CD4-positive, alpha-beta T cell treated with Interleukin-17A for 1 hour (primary cell): Measurements from ENCODE around the gene ALOX12.
"Not testable (repeated sequence)": the region's sequence is repeated elsewhere in the genome, so short reads cannot be mapped to it uniquely, and the experiment has no call there.

Experiments used
- DNase-seq: peaks from one replicate; pipeline ENCODE4 v3.0.0-alpha.2; 2020

Gene ALOX12, protein sequence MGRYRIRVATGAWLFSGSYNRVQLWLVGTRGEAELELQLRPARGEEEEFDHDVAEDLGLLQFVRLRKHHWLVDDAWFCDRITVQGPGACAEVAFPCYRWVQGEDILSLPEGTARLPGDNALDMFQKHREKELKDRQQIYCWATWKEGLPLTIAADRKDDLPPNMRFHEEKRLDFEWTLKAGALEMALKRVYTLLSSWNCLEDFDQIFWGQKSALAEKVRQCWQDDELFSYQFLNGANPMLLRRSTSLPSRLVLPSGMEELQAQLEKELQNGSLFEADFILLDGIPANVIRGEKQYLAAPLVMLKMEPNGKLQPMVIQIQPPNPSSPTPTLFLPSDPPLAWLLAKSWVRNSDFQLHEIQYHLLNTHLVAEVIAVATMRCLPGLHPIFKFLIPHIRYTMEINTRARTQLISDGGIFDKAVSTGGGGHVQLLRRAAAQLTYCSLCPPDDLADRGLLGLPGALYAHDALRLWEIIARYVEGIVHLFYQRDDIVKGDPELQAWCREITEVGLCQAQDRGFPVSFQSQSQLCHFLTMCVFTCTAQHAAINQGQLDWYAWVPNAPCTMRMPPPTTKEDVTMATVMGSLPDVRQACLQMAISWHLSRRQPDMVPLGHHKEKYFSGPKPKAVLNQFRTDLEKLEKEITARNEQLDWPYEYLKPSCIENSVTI

DNA sequence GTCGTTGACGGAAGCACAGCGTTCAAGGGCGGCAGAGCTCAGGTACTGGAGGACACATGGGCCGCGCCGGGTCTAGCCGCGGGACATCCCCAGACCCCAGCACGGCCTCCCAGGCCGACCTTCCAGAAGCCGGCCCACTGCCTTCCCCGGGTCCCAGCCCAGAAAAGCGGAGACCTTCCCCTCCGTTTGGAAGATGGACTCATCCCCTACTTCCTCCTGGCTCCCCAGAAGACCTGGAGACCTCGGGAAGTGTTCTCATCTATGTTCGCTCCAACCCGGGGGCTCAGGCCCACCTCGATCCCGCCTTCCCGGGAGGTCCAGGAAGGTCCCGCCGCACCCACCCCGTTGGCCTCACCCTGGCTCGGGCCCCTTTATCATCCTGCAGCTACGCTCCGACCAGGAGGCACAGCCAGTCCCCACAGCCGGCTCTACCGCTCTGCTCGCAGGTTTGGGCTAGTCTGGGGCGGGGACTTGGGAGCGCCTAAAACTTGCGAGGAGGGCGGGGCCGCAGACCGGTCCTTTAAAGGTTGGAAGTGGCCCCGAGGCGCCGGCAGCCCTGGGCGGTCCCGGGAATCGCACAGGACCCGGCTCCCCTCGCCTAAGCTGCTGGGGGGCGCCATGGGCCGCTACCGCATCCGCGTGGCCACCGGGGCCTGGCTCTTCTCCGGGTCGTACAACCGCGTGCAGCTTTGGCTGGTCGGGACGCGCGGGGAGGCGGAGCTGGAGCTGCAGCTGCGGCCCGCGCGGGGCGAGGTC lies at the start of gene ALOX12:
TSS of gene ALOX12 (plus strand) at position 550 of the 756 bp plus-strand sequence. CDS start at position 619, 69 bp downstream.
- no peak for DNase-seq

DNA sequence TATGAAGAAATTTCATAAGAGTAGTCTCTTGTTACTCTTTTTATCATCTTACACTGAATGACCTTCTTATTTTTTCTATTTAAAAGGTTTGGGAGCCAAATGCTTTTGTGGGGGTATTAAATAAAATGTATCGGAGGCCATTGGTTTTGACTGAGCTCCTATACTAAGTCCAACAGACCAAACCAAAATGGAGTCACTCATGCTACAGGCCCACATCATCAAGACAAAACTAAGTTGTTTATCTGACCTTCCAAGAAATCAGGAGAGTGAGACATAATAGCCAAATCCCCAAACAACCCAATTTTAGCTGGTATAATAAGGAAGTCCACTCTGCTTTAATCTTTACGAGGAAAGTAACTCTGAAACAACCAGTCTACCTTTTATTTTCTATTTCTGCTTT lies 48.1 kb upstream of the ALOX12 start:
- no peak for DNase-seq

DNA sequence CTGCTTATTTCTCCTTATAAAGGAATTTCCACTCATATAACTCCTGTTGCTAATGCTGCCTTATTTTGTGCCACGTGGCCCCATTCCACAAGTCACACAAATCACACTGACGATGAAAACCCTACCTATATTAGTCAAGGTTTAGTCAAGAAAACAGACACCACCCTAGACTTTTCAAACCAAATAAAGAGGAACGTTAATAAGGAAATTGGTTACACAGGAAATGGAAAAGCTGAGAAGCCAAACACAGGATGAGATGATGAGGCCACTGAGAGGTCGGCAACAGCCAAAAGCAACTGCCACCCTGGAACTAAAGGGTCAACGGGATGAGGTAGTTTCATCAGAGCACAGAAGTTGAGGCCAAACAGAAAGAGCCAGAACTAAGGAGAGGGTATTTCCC lies 47.3 kb upstream of the ALOX12 start:
- no peak for DNase-seq

DNA sequence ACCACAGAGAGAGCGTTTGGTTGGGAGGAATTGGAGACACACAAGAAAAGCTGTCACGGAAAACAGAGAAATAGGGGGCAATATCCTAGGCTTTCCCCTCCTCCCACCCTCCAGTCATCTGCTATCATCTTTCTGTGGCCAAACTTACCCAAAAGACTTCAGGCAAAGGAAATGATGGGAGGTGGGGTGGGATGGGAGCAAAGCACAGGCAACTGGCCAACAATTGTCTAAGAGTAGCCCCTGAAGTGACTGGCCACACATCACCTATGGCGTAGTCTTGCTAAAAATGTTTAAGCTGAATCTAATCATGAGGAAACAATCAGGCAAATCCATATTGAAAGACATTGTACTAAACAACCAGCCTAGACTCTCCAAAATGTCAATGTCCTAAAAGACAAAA lies 46.9 kb upstream of the ALOX12 start:
- no peak for DNase-seq

DNA sequence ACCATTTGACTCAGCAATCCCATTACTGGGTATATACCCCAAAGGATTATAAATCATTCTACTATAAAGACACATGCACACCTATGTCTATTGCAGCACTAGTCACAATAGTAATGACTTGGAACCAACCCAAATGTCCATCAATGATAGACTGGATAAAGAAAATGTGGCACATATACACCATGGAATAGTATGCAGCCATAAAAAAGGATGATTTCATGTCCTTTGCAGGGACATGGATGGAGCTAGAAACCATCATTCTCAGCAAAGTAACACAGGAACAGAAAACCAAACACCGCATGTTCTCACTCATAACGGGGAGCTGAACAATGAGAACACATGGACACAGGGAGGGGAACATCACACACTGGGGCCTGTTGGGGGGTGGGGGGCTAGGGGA lies 44.9 kb upstream of the ALOX12 start:
- DNase-seq: not testable (repeated sequence)

DNA sequence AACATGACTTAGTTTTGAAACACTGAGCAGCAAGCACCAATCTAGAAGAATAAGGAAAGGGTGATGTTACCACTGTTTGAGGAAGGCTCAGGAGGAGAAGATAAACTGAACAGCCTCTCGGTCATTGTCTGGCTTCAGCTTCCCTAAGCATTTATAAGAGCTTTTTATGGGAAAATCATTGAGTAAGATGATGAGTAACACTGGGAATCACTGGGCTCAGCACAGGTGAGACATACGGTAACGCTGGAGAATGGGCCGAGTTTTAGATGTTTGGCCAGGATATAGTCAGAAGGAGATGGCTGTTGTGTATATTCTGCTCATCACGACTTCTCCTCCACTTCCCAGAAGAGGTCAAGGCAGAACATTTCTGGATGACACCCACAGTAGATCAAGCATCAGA lies 42.2 kb upstream of the ALOX12 start:
- no peak for DNase-seq

- no peak for DNase-seq
Observed at GRCh38 chr17:6959700-6960099, 36.1 kb upstream of the ALOX12 start.

DNA sequence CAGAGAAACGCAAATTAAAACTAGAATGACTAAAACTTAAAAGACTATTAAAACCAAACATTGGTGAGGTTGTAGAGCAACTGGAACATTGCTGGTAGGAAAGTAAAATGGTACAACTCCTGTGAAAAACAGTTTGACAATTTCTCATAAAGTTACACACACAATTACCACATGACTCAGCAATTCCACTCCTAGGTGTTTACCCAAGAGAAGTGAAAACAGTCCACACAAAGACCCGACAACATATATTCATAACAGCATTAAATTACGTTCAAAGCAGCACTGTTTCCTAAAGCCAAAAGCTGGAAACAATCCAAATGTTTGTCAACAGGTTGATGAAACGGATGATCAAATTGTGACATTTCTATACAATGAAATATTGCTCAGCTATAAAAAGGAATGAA lies 26.5 kb upstream of the ALOX12 start:
- no peak for DNase-seq

- DNase-seq: no peak
Observed at GRCh38 chr17:6970992-6971391, 24.9 kb upstream of the ALOX12 start.

DNA sequence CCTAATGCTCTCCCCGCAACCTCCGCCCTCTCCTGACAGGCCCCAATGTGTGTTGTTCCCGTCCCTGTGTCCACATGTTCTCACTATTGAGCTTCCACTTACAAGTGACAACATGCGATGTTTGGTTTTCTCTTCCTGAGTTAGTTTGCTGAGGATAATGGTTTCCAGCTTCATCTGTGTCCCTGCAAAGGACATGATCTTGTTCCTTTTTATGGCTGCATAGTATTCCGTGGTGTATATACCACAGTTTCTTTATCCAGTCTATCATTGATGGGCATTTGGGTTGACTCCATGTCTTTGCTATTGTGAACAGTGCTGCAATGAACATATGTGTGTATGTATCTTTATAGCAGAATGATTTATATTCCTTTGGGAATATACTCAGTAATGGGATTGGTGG lies 16.4 kb upstream of the ALOX12 start:
- DNase-seq: not testable (repeated sequence)

DNA sequence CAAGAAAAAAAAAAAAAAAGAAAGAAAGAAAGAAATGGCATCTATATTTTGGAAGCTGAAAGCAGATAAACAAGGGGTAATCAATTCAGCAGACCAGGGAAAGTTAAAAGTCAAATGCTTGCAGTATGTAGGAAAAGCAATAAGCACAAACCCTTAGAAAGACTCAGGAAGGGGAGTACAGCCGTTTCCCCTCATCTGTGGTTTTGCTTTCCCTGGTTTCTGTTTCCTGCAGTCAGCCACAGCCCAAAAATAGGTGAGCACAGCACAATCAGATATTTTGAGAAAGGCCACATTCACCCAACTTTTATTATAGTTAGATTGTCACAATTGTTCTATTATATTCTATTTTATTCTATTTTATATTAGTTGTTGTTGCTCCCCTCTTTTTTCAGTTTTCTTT lies 14.4 kb upstream of the ALOX12 start:
- no peak for DNase-seq

DNA sequence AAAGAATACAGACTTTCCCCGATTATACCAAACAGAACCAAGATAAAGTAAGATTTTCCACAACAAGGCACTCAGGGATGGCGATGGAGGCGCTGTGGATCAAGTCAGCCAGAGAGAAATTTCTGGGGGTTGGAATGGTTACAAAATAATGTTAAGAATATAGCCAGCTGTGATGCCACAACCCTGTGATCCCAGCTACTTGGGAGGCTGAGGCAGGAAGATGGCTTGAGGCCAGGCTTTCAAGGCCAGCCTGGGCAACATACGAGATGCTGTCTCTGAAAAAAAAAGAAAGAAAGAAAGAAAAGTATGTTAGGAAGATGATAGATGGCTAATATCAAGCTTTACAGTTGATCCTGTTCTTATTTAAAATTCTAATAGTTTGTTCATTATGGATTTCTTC lies 10.6 kb upstream of the ALOX12 start:
- DNase-seq: no peak

DNA sequence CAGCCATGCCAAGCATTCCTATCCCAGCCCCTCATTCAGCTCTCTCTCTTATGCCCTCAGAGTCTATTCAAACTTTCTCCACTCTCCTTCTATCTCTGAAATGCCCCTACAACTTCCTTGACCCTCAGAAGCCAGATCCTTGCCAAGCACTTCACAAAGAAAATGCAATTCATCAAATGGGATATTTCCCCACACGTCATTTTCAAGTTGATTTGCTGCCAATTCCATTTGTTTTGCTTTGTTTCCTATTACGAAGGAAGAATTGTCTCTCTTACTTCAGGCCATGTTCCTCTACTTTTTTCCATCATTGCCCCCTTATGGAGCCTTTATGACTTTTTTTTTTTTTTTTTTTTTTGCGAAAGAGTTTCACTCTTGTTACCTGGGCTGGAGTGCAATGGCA lies 9.2 kb upstream of the ALOX12 start:
- no peak for DNase-seq

DNA sequence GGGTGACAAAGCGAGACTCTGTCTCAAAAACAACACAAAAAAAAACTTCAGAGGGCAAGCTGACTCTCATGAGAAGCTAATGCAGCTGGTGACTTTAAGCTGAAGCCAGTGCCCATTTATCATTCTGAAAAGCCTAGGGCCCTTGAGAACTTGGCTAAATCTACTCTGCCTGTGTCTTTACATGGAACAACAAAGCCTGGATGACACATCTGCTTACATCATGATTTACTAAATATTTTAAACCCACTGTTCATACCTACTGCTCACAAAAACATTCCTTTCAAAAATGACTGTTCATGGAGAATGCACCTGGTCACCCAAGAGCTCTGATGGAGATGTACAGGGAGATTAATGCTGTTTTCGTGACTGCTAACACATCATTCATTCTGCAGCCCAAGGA lies 6.1 kb upstream of the ALOX12 start:
- no peak for DNase-seq

DNA sequence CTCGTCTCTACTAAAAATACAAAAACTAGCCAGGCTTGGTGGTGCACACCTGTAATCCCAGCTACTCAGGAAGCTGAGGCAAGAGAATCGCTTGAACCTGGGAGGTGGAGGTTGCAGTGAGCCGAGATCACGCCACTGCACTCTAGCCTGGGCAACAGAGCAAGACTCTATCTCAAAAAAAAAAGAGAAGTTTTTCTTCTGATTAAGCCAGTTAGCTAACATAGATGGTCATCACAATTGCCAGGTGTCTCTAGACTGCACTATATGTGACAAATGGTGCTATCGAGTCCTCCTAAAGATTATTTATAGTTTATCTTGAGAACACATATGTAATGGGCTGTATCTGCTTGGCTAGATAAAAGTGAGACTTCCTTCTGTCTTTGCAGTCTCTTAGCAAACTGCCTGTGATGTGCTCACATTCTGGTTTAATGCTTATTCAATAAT lies 2.2 kb upstream of the ALOX12 start:
- not testable (repeated sequence) for DNase-seq

- DNase-seq: no peak
Observed at GRCh38 chr17:6994118-6994598, 1.7 kb upstream of the ALOX12 start.

DNA sequence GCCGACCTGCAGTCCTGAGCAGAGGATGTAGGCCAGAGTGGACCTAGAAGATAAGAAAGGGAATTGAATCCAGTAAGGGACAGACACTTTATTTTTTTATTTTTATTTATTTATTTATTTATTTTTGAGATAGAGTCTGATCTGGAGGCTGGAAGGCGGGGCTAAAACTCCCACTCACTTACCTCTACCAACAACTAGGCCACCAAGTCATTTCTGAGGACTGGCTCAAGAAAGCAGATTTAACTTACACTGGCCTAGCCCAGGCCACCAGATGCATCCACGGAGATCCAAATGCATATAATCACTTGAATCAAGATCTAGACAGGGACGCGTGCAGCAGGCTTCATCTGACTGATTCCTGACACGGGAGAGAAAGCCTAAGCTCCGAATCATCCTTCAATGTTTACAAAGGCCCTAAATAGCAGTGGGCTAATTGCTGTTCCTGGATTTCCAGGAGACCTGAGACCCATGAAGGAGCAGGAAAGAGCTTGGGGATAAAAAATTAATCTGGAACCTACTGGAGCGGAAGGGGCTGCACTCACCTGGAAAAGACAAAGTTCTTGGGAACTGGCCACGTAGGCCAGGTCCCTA lies 1.1 kb upstream of the ALOX12 start:
- no peak for DNase-seq

DNA sequence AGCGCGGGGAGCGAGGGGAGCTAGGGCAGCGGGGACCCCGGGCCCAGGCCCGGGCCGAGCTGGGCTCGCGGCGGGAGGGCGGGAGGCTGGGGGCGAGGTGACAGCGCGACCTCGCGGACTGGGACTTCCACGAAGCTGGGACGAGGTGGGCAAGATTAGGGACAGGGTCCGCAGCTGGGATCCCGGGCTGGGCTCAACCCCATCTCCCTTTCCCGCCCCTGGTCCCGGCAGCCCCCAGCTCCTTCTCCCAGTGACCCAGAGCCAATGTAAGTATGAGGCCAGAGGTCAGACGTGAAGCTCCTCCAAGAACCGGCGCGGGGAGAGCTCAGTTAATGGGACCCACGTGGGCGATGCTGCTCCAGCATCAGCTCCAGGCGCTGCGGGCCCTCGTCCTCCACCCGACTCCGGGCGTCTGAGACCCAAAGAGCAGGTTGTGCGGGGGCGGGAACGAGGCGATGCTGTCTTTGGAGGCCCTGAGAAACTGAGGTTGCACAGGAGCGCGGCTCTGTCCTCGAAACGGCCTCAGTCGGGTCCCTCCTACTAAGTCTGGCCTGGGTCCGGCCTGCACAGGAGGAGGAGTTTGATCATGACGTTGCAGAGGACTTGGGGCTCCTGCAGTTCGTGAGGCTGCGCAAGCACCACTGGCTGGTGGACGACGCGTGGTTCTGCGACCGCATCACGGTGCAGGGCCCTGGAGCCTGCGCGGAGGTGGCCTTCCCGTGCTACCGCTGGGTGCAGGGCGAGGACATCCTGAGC lies 585 bp downstream of the ALOX12 start:
- no peak for DNase-seq

GRCh38 chr17:6997171-6997570 lies 1.3 kb downstream of the ALOX12 start:
- DNase-seq: no peak

- no peak for DNase-seq
Observed at GRCh38 chr17:6998855-6999508, 3.1 kb downstream of the ALOX12 start.

- peak; percentile 61 for DNase-seq
Observed at GRCh38 chr17:7001318-7001961, 5.6 kb downstream of the ALOX12 start.
